ENCODE measurements around the gene NUP98. TPM values are rescaled to one million over a fixed set of nuclear protein-coding genes. Genes with fewer than 3 reads are reported as not detected.

Gene NUP98
- total and polyA plus RNA-seq, 9 donors: 38.5 to 126 (median 77.6) TPM

DNA sequence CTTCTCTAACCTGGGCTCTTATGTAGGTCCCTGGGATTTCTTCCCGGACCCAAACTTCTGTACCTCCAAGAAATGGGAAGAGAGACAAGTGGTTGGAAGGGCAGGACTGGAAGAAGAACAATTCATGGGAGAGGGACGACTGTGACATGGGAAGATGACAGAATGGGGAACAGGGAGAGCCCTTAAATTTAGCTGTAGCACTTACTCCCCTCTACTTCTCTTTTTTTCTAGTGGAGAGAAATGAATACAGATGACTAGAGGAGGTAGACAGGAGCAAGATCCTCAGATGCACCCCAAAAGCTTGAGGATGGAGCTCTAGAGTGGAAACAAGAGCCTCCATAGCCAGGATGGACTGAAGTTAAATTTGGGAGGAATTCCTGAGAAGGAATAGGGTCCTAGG is 41.1 kb upstream of the NUP98 start:
- Histone ChIP-seq H3K27ac (no peak overlapping the region), H3K4me1 (ENCODE audit: insufficient read depth) (peaks cover 19% of the 10 kb centered on the region)
- 81 to 95% (median 91%) methylated on average over 2 of the region's 2 CpGs for WGBS, 3 donors

GRCh38 chr11:3837793-3838192 is 40.4 kb upstream of the NUP98 start:
- 88 to 95% (median 92%) methylated on average over 1 of the region's 1 CpG for WGBS, 3 donors

More for the DNA sequence above, 41.1 kb upstream of the NUP98 start:
- Histone ChIP-seq H3K4me3 (no peak overlapping the region), H3K9me3 (no peaks in the 10 kb centered on the region), H3K36me3 (no peaks in the 10 kb centered on the region), H3K27me3 (no peaks in the 10 kb centered on the region)
- intact Hi-C loops (cut with DNase I): loop anchor here in 1 of 4 donors (5.0 kb wide), 1 partner anchor 41 kb away; the partner anchor contains the start of gene NUP98
- no peak for DNase-seq
- TF ChIP-seq, protein P1, sequence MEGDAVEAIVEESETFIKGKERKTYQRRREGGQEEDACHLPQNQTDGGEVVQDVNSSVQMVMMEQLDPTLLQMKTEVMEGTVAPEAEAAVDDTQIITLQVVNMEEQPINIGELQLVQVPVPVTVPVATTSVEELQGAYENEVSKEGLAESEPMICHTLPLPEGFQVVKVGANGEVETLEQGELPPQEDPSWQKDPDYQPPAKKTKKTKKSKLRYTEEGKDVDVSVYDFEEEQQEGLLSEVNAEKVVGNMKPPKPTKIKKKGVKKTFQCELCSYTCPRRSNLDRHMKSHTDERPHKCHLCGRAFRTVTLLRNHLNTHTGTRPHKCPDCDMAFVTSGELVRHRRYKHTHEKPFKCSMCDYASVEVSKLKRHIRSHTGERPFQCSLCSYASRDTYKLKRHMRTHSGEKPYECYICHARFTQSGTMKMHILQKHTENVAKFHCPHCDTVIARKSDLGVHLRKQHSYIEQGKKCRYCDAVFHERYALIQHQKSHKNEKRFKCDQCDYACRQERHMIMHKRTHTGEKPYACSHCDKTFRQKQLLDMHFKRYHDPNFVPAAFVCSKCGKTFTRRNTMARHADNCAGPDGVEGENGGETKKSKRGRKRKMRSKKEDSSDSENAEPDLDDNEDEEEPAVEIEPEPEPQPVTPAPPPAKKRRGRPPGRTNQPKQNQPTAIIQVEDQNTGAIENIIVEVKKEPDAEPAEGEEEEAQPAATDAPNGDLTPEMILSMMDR (IDR thresholded peaks at IDR 0.05): no peak
- TF ChIP-seq POLR2A (IDR thresholded peaks at IDR 0.05) (no peak), EP300 (IDR thresholded peaks at IDR 0.05) (no peak)

DNA sequence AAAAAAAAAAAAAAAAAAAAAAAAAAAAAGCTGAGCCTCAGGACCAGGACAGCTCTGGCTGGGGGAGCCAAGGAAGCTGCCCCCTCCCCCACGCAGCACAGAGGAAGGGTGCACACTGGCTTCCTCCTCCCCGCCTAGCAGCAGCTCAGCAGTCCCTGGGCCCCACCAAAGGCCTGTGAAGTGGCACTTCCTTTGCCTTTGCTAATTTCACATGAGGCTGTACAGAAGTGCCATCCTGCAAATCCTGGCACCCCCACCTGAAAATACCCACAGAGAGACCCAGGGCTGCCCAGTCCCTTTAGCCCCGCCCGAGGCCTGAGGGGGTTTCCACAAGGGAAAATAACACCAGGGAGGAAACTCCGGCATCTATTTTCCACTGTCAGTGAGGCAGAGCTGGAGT is 39.5 kb upstream of the NUP98 start:
- Histone ChIP-seq H3K27ac (no peak overlapping the region), H3K4me1 (ENCODE audit: insufficient read depth) (peaks cover 17% of the 10 kb centered on the region), H3K4me3 (no peak overlapping the region)

More at GRCh38 chr11:3837793-3838192, 40.4 kb upstream of the NUP98 start:
- no peak for DNase-seq
- H3K27me3 ChIP-seq: no peaks in the 10 kb centered on the region
- H3K9me3 ChIP-seq: no peaks in the 10 kb centered on the region
- intact Hi-C loops (cut with DNase I): loop anchor here in 1 of 4 donors (5.0 kb wide), 1 partner anchor 40 kb away; the partner anchor contains the start of gene NUP98
- H3K4me3 ChIP-seq: no peak overlapping the region
- TF ChIP-seq, protein P1 (IDR thresholded peaks at IDR 0.05): no peak
- TF ChIP-seq POLR2A (IDR thresholded peaks at IDR 0.05) (no peak), EP300 (IDR thresholded peaks at IDR 0.05) (no peak)
- no peaks in the 10 kb centered on the region for H3K36me3 ChIP-seq
- no peak overlapping the region for H3K27ac ChIP-seq
- H3K4me1 ChIP-seq (ENCODE audit: insufficient read depth): peaks cover 19% of the 10 kb centered on the region

DNA sequence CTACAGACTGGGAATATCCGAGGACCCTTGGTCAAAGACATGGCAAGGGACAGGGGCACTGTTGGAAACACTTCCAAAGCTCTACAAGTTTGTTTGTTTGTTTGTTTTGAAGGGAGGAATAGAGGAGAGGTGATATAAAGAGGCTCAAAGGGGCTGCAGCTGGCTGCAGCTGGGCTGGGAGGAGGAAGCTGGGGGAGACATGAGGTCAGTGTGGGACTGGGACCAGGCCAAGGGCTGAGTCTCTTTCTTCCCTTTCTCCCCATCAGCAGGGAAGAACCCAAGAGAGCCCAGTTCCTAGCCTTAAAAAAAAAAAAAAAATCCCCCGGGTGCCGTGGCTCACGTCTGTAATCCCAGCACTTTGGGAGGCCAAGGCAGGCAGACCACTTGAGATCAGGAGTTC is 38.4 kb upstream of the NUP98 start:
- H3K4me1 ChIP-seq (ENCODE audit: insufficient read depth): peaks cover 17% of the 10 kb centered on the region
- H3K36me3 ChIP-seq: no peaks in the 10 kb centered on the region
- TF ChIP-seq POLR2A (IDR thresholded peaks at IDR 0.05) (no peak), EP300 (IDR thresholded peaks at IDR 0.05) (no peak)
- TF ChIP-seq, protein P1 (IDR thresholded peaks at IDR 0.05): no peak
- no peak overlapping the region for H3K27ac ChIP-seq
- DNase-seq: peak in 1 of 5 donors; percentile 54
- H3K4me3 ChIP-seq: no peak overlapping the region
- intact Hi-C loops (cut with DNase I): loop anchor here in 1 of 4 donors (5.0 kb wide), 1 partner anchor 38 kb away; the partner anchor contains the start of gene NUP98
- H3K9me3 ChIP-seq: no peaks in the 10 kb centered on the region
- 18 to 39% (median 21%) methylated on average over 4 of the region's 4 CpGs for WGBS, 3 donors
- no peaks in the 10 kb centered on the region for H3K27me3 ChIP-seq

More for the DNA sequence above, 39.5 kb upstream of the NUP98 start:
- TF ChIP-seq POLR2A (IDR thresholded peaks at IDR 0.05) (no peak), EP300 (IDR thresholded peaks at IDR 0.05) (no peak)
- TF ChIP-seq, protein P1 (IDR thresholded peaks at IDR 0.05): no peak
- H3K36me3 ChIP-seq: no peaks in the 10 kb centered on the region
- DNase-seq: no peak
- no peaks in the 10 kb centered on the region for H3K27me3 ChIP-seq
- WGBS, 3 donors: 57 to 64% (median 60%) methylated on average over 5 of the region's 5 CpGs
- no peaks in the 10 kb centered on the region for H3K9me3 ChIP-seq
- intact Hi-C loops (cut with DNase I): loop anchor here in 1 of 4 donors (5.0 kb wide), 1 partner anchor 40 kb away; the partner anchor contains the start of gene NUP98

Data from ovary (tissue), 9 donors.